ENCODE results near the gene NHEJ1. TPM values are rescaled to one million over a fixed set of nuclear protein-coding genes. Genes with fewer than 3 reads are reported as not detected.

The NHEJ1 gene
- polyA plus RNA-seq, 1 of the 3 experiments (the other 2 are of a cell fraction), result 16.3 TPM

GRCh38 chr2:219030177-219030940 lies 130.3 kb downstream of the NHEJ1 start:
- Histone ChIP-seq H3K9me3 (no peaks in the 10 kb centered on the region), H3K4me3 (ENCODE audit: low read depth in 2 of 2, low read length in 1 of 2) (no peak overlapping the region), H3F3A (replicated peaks; ENCODE audit: insufficient read depth) (no peaks in the 10 kb centered on the region), H3K27ac (ENCODE audit: low read depth in 2 of 2, low read length in 1 of 2) (no peak overlapping the region; a peak in 1 of 4 replicates), H3K27me3 (ENCODE audit: insufficient read depth) (peaks cover 18% of the 10 kb centered on the region; the same call in 1 of the 2 replicates), H3K4me2 (no peak overlapping the region), H3K4me1 (ENCODE audit: control insufficient read depth in 1 of 2, insufficient read depth in 2 of 2, low read depth in 1 of 2, low read length in 1 of 2) (peaks cover 0 to 5% of the 10 kb centered on the region in 2 experiments; a peak in 1 of 4 replicates), H3K9ac (no peak overlapping the region), H3K36me3 (replicated peaks in 1 of 2; ENCODE audit: control insufficient read depth in 1 of 2, insufficient read depth in 2 of 2, low read length in 1 of 2) (no peaks in the 10 kb centered on the region), H4K20me1 (ENCODE audit: insufficient read depth) (no peaks in the 10 kb centered on the region), H3K79me2 (ENCODE audit: insufficient read depth) (no peaks in the 10 kb centered on the region), H3K9me2 (no peaks in the 10 kb centered on the region), H2AFZ (ENCODE audit: low read depth) (no peak overlapping the region)
- 48% methylated on average over 14 of the region's 16 CpGs for WGBS (ENCODE audit: low lambda C conversion rate)
- TF ChIP-seq USF2 (IDR thresholded peaks at IDR 0.05; ENCODE audit: borderline replicate concordance, low read depth, low read length) (no peak), USF1 (IDR thresholded peaks at IDR 0.05; ENCODE audit: borderline replicate concordance, low read depth) (no peak), RCOR1 (IDR thresholded peaks at IDR 0.05; ENCODE audit: low read length) (no peak), PBX3 (IDR thresholded peaks at IDR 0.05) (no peak), REST (IDR thresholded peaks at IDR 0.05; ENCODE audit: low read depth, low read length) (no peak), TAF1 (IDR thresholded peaks at IDR 0.05; ENCODE audit: borderline replicate concordance, low read depth, low read length) (no peak), GABPA (IDR thresholded peaks at IDR 0.05; ENCODE audit: low read depth) (no peak), RAD21 (IDR thresholded peaks at IDR 0.05; ENCODE audit: low read length) (no peak), FOSL2 (IDR thresholded peaks at IDR 0.05; ENCODE audit: borderline replicate concordance, low read depth) (no peak), SMC3 (IDR thresholded peaks at IDR 0.05; ENCODE audit: low read depth, low read length) (no peak), NRF1 (IDR thresholded peaks at IDR 0.05; ENCODE audit: low read depth, low read length) (no peak), MEF2A (IDR thresholded peaks at IDR 0.05; ENCODE audit: borderline replicate concordance, low read depth) (no peak), ELF1 (IDR thresholded peaks at IDR 0.05) (no peak), TCF12 (IDR thresholded peaks at IDR 0.05) (no peak), FOXJ3 (CRISPR knock-in tag; IDR thresholded peaks at IDR 0.05) (no peak), EP300 (IDR thresholded peaks at IDR 0.05; ENCODE audit: borderline replicate concordance in 1 of 2, low read depth in 1 of 2, low read length in 1 of 2) (no peak), MXI1 (IDR thresholded peaks at IDR 0.05; ENCODE audit: low read depth, low read length) (no peak), YY1 (IDR thresholded peaks at IDR 0.05; ENCODE audit: low read depth) (no peak)
- ChIA-PET POLR2A (interaction anchor here (0.5 to 1.7 kb wide), 4 partner anchors 33 to 89 kb away, joined by 3 to 5 read pairs (median 4); no protein-coding TSS in a partner anchor), CTCF (interaction anchor here (0.6 to 10.9 kb wide), 69 partner anchors 10 to 342 kb away, joined by 3 to 238 read pairs (median 6); partner anchors contain the start of genes ANKZF1, ATG9A, CFAP65 and FEV)
- DNase-seq, result no peak
